GM12864 (cell line): ENCODE results near the gene GPANK1.
A peak's percentile ranks its signal among the peaks of the same experiment; 100 is the strongest.

Experiments
- DNase-seq: peaks from one replicate; pipeline ENCODE4 v3.0.0-alpha.2; 2011; ENCODE audit warnings: low read depth
- H3K4me3 ChIP-seq: 2 replicates; pipeline ENCODE4 v1.5.1; 2011; ENCODE audit warnings: mild to moderate bottlenecking, low read depth, low read length, control low read depth
- CTCF ChIP-seq: IDR thresholded peaks from 2 replicates; pipeline ENCODE4 v1.5.1; 2011; ENCODE audit warnings: low read depth, mild to moderate bottlenecking, moderate library complexity, low read length, control low read depth, inconsistent platforms; ENCODE audit errors: missing control alignments

Gene GPANK1

GRCh38 chr6:31652925-31653724 is 11.7 kb downstream of the GPANK1 start:
- no peak for TF ChIP-seq CTCF
- peak overlapping the region; percentile 59 for H3K4me3 ChIP-seq
- DNase-seq, result peak; percentile 90

GRCh38 chr6:31651602-31652191 is 13.1 kb downstream of the GPANK1 start:
- no peak for TF ChIP-seq CTCF
- DNase-seq, result no peak
- peak overlapping the region; percentile 59 for H3K4me3 ChIP-seq

- no peak for TF ChIP-seq CTCF
- DNase-seq, result no peak
- no peak overlapping the region for H3K4me3 ChIP-seq
Observed at GRCh38 chr6:31645325-31645724, 19.5 kb downstream of the GPANK1 start.

- DNase-seq, result no peak
- no peak for TF ChIP-seq CTCF
- H3K4me3 ChIP-seq, result no peak overlapping the region
Observed at GRCh38 chr6:31643818-31644454, 20.9 kb downstream of the GPANK1 start.

- no peak for DNase-seq
- TF ChIP-seq CTCF, result no peak
- H3K4me3 ChIP-seq, result no peak overlapping the region
Observed at GRCh38 chr6:31642798-31643570, 21.8 kb downstream of the GPANK1 start.

- no peak overlapping the region for H3K4me3 ChIP-seq
- no peak for DNase-seq
- no peak for TF ChIP-seq CTCF
Observed at GRCh38 chr6:31641370-31641769, 23.4 kb downstream of the GPANK1 start.
